CD4-positive, CD25-positive, alpha-beta regulatory T cell (primary cell): ENCODE results near the gene LATS2. TPM values are rescaled to one million over a fixed set of nuclear protein-coding genes. Genes with fewer than 3 reads are reported as not detected.

Experiments
- ATAC-seq, 2 donors: fragments of 150-1000 bp; cut with Tn5 transposase; one replicate each; pipeline ENCODE4 v1.10.0; 2021; ENCODE audit warnings: low read depth in 2 of 2, moderate number of reproducible peaks in 2 of 2, moderate library complexity in 1 of 2
- DNase-seq, 3 donors: peaks; one replicate each; pipeline versions ENCODE4 v3.0.0 to v3.0.0-alpha.2; 2012 to 2022; ENCODE audit warnings: mixed read lengths in 1 of 3
- H3K27ac ChIP-seq: one replicate; pipeline ENCODE4 v1.7.0; 2013; ENCODE audit warnings: mild to moderate bottlenecking, low read length; ENCODE audit not compliant: insufficient read depth, poor library complexity, severe bottlenecking
- H3K27me3 ChIP-seq: one replicate; pipeline ENCODE4 v1.7.0; 2013; ENCODE audit warnings: low read length; ENCODE audit not compliant: control insufficient read depth, insufficient read depth
- H3K36me3 ChIP-seq: one replicate; pipeline ENCODE4 v1.7.0; 2013; ENCODE audit warnings: mild to moderate bottlenecking, low read length, moderate library complexity; ENCODE audit not compliant: control insufficient read depth, insufficient read depth
- H3K4me1 ChIP-seq: 2 replicates; pipeline ENCODE4 v1.7.0; 2013; ENCODE audit warnings: mild to moderate bottlenecking, low read length; ENCODE audit not compliant: insufficient read depth, control insufficient read depth, poor library complexity, severe bottlenecking
- H3K4me3 ChIP-seq: one replicate; pipeline ENCODE4 v1.7.0; 2013; ENCODE audit warnings: low read depth, mild to moderate bottlenecking, low read length, moderate library complexity
- H3K9me3 ChIP-seq, 2 experiments: 1 replicate in 1 of 2; 2 replicates in 1 of 2; pipeline ENCODE4 v1.7.0; 2013; ENCODE audit warnings: low read length in 2 of 2, mild to moderate bottlenecking in 1 of 2, moderate library complexity in 1 of 2; ENCODE audit not compliant: control insufficient read depth in 2 of 2
- H3K27ac Mint-ChIP-seq, 3 donors: one replicate each; pipeline ENCODE4 v1.8.0; 2020 to 2022; ENCODE audit warnings: mild to moderate bottlenecking in 3 of 3, mixed read lengths in 3 of 3, moderate library complexity in 2 of 3
- H3K27me3 Mint-ChIP-seq: one replicate; pipeline ENCODE4 v1.8.0; 2022; ENCODE audit warnings: mild to moderate bottlenecking, mixed read lengths
- H3K36me3 Mint-ChIP-seq: one replicate; pipeline ENCODE4 v1.8.0; 2020; ENCODE audit warnings: mixed read lengths
- H3K4me1 Mint-ChIP-seq, 4 donors: one replicate each; pipeline ENCODE4 v1.8.0; 2020 to 2022; ENCODE audit warnings: mixed read lengths in 4 of 4, mild to moderate bottlenecking in 1 of 4
- H3K4me3 Mint-ChIP-seq, 4 donors: one replicate each; pipeline ENCODE4 v1.8.0; 2020 to 2022; ENCODE audit warnings: mild to moderate bottlenecking in 4 of 4, mixed read lengths in 4 of 4, moderate library complexity in 3 of 4
- H3K9me3 Mint-ChIP-seq, 7 donors: one replicate each; pipeline ENCODE4 v1.8.0; 2020 to 2022; ENCODE audit warnings: mixed read lengths in 7 of 7, mild to moderate bottlenecking in 3 of 7, moderate library complexity in 2 of 7
- polyA plus RNA-seq, 4 donors: library from polyadenylated mRNA; unstranded; fragments of 300-500 nt; fragmentation: Illumina TruSeq; gene quantifications; one replicate each; pipeline ENCODE4 v1.2.3, GENCODE V29; 2021
- total RNA-seq: library from RNA; stranded (reverse); gene quantifications from one replicate; pipeline ENCODE4 v1.2.3, GENCODE V29; 2022

LATS2 gene
- total and polyA plus RNA-seq, 5 donors from 2014 or later: 0.35 TPM; not detected in 4

DNA sequence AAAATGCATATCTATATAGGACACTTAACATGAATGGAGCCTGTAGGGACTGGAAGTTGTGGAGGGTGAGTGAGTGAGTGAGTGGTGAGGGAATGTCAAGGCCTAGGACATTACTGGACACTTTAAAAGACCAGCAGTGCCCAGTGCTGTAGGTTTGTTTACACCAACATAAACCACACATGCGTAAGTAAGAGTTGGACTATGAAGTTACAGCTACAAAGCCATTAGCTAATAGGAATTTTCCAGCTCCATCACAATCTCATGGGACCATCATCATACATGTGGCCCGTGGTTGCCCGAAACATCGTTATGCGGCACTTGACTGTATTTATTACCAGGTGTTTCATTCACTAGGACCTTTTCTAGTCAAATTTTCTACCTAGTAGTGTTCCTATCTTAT lies 49.2 kb downstream of the LATS2 start:
- H3K27me3 Mint-ChIP-seq: peaks cover 4% of the 10 kb centered on the region
- Histone ChIP-seq H3K27ac (no peak overlapping the region), H3K4me1 (no peaks in the 10 kb centered on the region), H3K36me3 (no peaks in the 10 kb centered on the region), H3K27me3 (no peaks in the 10 kb centered on the region), H3K4me3 (no peak overlapping the region), H3K9me3 (no peaks in the 10 kb centered on the region)
- DNase-seq: no peak
- peaks cover 0 to 9% (median 6%) of the 10 kb centered on the region in 4 donors for H3K4me1 Mint-ChIP-seq
- ATAC-seq: no peak
- no peak overlapping the region for H3K27ac Mint-ChIP-seq
- no peaks in the 10 kb centered on the region for H3K36me3 Mint-ChIP-seq
- no peak overlapping the region for H3K4me3 Mint-ChIP-seq
- peaks cover 0 to 2% (median 0%) of the 10 kb centered on the region in 7 donors for H3K9me3 Mint-ChIP-seq

GRCh38 chr13:21011378-21011777 lies 50.0 kb downstream of the LATS2 start:
- H3K27me3 ChIP-seq: no peaks in the 10 kb centered on the region
- Mint-ChIP-seq H3K4me3 (no peak overlapping the region), H3K27me3 (peaks cover 9% of the 10 kb centered on the region), H3K4me1 (peaks cover 0 to 7% (median 2%) of the 10 kb centered on the region in 4 donors), H3K9me3 (peaks cover 0 to 2% (median 0%) of the 10 kb centered on the region in 7 donors), H3K36me3 (no peaks in the 10 kb centered on the region), H3K27ac (no peak overlapping the region)
- no peaks in the 10 kb centered on the region for H3K36me3 ChIP-seq
- ATAC-seq: no peak
- DNase-seq: no peak
- no peaks in the 10 kb centered on the region for H3K9me3 ChIP-seq
- H3K4me1 ChIP-seq: no peaks in the 10 kb centered on the region
- no peak overlapping the region for H3K4me3 ChIP-seq
- H3K27ac ChIP-seq: no peak overlapping the region

GRCh38 chr13:21010621-21011020 lies 50.8 kb downstream of the LATS2 start:
- Mint-ChIP-seq H3K9me3 (peaks cover 0 to 2% (median 0%) of the 10 kb centered on the region in 7 donors), H3K4me1 (peaks cover 0 to 7% (median 2%) of the 10 kb centered on the region in 4 donors), H3K4me3 (no peak overlapping the region), H3K36me3 (no peaks in the 10 kb centered on the region), H3K27me3 (peaks cover 9% of the 10 kb centered on the region), H3K27ac (no peak overlapping the region)
- ATAC-seq (no peak), DNase-seq (peak in 1 of 3 donors; percentile 42)
- H3K9me3 ChIP-seq: no peaks in the 10 kb centered on the region
- H3K36me3 ChIP-seq: no peaks in the 10 kb centered on the region
- H3K27me3 ChIP-seq: no peaks in the 10 kb centered on the region
- H3K4me1 ChIP-seq: no peaks in the 10 kb centered on the region
- H3K4me3 ChIP-seq: no peak overlapping the region
- no peak overlapping the region for H3K27ac ChIP-seq

GRCh38 chr13:21009036-21009435 lies 52.4 kb downstream of the LATS2 start:
- peak overlapping the region in 1 of 3 donors; percentile 65 for H3K27ac Mint-ChIP-seq

GRCh38 chr13:21008026-21008425 lies 53.4 kb downstream of the LATS2 start:
- ATAC-seq: no peak
- no peaks in the 10 kb centered on the region for H3K9me3 ChIP-seq
- Mint-ChIP-seq H3K36me3 (no peaks in the 10 kb centered on the region), H3K4me1 (peaks cover 0 to 7% (median 2%) of the 10 kb centered on the region in 4 donors), H3K4me3 (no peak overlapping the region), H3K9me3 (peaks cover 0 to 1% (median 0%) of the 10 kb centered on the region in 7 donors), H3K27ac (no peak overlapping the region), H3K27me3 (peaks cover 13% of the 10 kb centered on the region)
- DNase-seq: no peak
- H3K36me3 ChIP-seq: no peaks in the 10 kb centered on the region
- no peak overlapping the region for H3K4me3 ChIP-seq
- H3K27me3 ChIP-seq: no peaks in the 10 kb centered on the region
- no peaks in the 10 kb centered on the region for H3K4me1 ChIP-seq
- no peak overlapping the region for H3K27ac ChIP-seq

More at GRCh38 chr13:21009036-21009435, 52.4 kb downstream of the LATS2 start:
- Mint-ChIP-seq H3K36me3 (no peaks in the 10 kb centered on the region), H3K4me3 (no peak overlapping the region), H3K4me1 (peaks cover 0 to 7% (median 2%) of the 10 kb centered on the region in 4 donors), H3K27me3 (peaks cover 9% of the 10 kb centered on the region), H3K9me3 (peaks cover 0 to 2% (median 0%) of the 10 kb centered on the region in 7 donors)
- H3K27me3 ChIP-seq: no peaks in the 10 kb centered on the region
- no peak for ATAC-seq
- H3K27ac ChIP-seq: no peak overlapping the region
- no peak for DNase-seq
- H3K4me3 ChIP-seq: no peak overlapping the region
- H3K4me1 ChIP-seq: no peaks in the 10 kb centered on the region
- H3K36me3 ChIP-seq: no peaks in the 10 kb centered on the region
- no peaks in the 10 kb centered on the region for H3K9me3 ChIP-seq

- peaks cover 9% of the 10 kb centered on the region for H3K27me3 Mint-ChIP-seq
- H3K27ac Mint-ChIP-seq: no peak overlapping the region
- H3K4me1 ChIP-seq: no peaks in the 10 kb centered on the region
- H3K4me3 ChIP-seq: no peak overlapping the region
- H3K27me3 ChIP-seq: no peaks in the 10 kb centered on the region
- no peaks in the 10 kb centered on the region for H3K36me3 Mint-ChIP-seq
- H3K4me1 Mint-ChIP-seq: peaks cover 0 to 7% (median 2%) of the 10 kb centered on the region in 4 donors
- H3K9me3 Mint-ChIP-seq: peaks cover 0 to 1% (median 0%) of the 10 kb centered on the region in 7 donors
- ATAC-seq (no peak), DNase-seq (no peak)
- no peaks in the 10 kb centered on the region for H3K9me3 ChIP-seq
- H3K4me3 Mint-ChIP-seq: peak overlapping the region in 1 of 4 donors; percentile 58
- H3K27ac ChIP-seq: no peak overlapping the region
- no peaks in the 10 kb centered on the region for H3K36me3 ChIP-seq
Observed at GRCh38 chr13:21006141-21007005, 55.0 kb downstream of the LATS2 start.

- Mint-ChIP-seq H3K36me3 (no peaks in the 10 kb centered on the region), H3K4me1 (no peaks in the 10 kb centered on the region), H3K27me3 (peaks cover 9% of the 10 kb centered on the region), H3K27ac (peak overlapping the region in 1 of 3 donors; percentile 90), H3K4me3 (no peak overlapping the region), H3K9me3 (no peaks in the 10 kb centered on the region)
- Histone ChIP-seq H3K36me3 (no peaks in the 10 kb centered on the region), H3K27me3 (no peaks in the 10 kb centered on the region), H3K4me1 (no peaks in the 10 kb centered on the region), H3K9me3 (no peaks in the 10 kb centered on the region), H3K4me3 (no peak overlapping the region), H3K27ac (no peak overlapping the region)
- ATAC-seq (no peak), DNase-seq (no peak)
Observed at GRCh38 chr13:21005193-21005592, 56.2 kb downstream of the LATS2 start.

DNA sequence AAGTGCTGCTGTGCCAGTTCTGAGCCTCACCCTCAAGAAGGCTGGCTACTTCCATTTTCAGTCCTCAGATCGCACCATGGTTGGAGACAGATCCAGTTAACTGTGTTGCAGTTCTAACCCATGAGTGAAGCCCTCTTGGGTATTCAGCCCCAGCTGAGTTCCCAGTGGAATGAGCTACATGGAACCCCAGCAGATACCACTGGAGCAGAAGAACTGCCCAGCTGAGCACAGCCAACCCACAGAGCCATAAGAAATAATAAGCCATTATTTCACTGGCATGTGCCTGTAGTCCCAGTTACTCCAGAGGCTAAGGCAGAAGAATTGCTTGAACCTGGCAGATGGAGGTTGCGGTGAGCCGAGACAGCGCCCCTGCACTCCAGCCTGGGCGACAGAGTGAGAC lies 59.9 kb downstream of the LATS2 start:
- H3K27ac Mint-ChIP-seq: no peak overlapping the region
- no peak for ATAC-seq
- Histone ChIP-seq H3K4me1 (no peaks in the 10 kb centered on the region), H3K9me3 (no peaks in the 10 kb centered on the region), H3K27ac (no peak overlapping the region), H3K36me3 (no peaks in the 10 kb centered on the region), H3K27me3 (no peaks in the 10 kb centered on the region), H3K4me3 (no peak overlapping the region)
- no peaks in the 10 kb centered on the region for H3K4me1 Mint-ChIP-seq
- H3K27me3 Mint-ChIP-seq: peaks cover 4% of the 10 kb centered on the region
- no peak overlapping the region for H3K4me3 Mint-ChIP-seq
- H3K9me3 Mint-ChIP-seq: no peaks in the 10 kb centered on the region
- no peak for DNase-seq
- H3K36me3 Mint-ChIP-seq: no peaks in the 10 kb centered on the region
